CMK (cell line): ENCODE results near the gene AP1B1.

Experiments used
- DNase-seq: peaks from one replicate; pipeline ENCODE4 v3.0.0-alpha.2; 2010; ENCODE audit warnings: low read depth

Gene AP1B1

GRCh38 chr22:29331658-29332300, 56.6 kb downstream of the AP1B1 start:
- DNase-seq: no peak

GRCh38 chr22:29331213-29331612, 57.2 kb downstream of the AP1B1 start:
- DNase-seq: no peak

- DNase-seq: no peak
Measured at GRCh38 chr22:29330753-29331152, 57.6 kb downstream of the AP1B1 start.

- no peak for DNase-seq
Measured at GRCh38 chr22:29330291-29330690, 58.1 kb downstream of the AP1B1 start.

GRCh38 chr22:29329581-29329980, 58.8 kb downstream of the AP1B1 start:
- no peak for DNase-seq

- DNase-seq: no peak
Measured at GRCh38 chr22:29328566-29329500, 59.5 kb downstream of the AP1B1 start.

- no peak for DNase-seq
Measured at GRCh38 chr22:29328055-29328454, 60.3 kb downstream of the AP1B1 start.

DNA sequence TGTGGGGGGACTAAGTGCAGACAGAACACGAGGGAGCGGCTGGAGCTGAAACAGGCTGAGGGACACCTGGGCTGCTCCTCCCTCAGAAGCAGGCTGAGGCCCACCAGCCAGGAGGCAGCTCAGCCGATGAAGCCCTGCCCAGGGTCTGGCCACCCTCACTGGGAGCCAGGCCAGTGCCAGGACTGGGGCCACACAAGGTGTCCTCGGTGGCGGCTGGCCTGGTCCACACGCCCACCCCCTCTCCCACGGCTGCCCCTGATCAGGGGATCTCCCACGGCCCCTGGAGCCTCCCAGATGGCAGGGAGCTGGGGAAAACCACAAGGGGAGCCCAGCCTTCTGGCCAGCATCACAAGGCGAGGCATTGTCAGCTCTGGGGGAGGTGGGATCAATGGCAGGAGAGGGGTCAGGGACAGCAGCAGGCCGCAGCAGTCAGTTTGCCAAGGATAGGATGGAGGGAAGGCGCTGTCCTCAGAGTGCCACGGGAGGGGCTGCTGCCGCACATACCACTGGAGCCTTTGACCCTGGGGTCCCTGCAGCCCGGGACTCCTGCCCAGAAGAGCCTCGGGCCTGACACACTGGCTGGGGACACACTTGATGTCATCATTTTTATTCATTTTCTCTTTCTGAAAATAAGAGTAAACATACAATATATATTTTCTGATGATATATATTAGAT, 61.1 kb downstream of the AP1B1 start:
- no peak for DNase-seq

DNA sequence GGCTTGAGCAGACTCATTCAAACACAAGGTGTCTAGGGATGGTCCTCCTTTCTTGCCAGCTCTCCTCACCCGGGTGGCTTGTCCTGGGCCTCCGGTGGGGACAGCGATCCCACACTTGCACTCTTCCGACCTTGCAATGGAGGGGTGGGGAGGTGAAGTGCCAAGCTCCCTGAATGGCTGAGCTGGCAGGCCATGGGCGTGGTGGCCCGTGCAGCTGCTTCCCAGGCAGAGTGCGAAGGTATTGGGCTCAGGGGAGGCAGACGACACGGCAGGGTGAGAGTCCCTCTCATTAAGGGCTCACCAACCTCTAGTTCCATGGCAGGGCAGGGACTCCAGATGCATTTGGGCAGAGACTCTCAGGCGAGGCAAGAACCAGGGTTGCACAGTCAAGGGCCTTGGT, 61.9 kb downstream of the AP1B1 start:
- DNase-seq: no peak

DNA sequence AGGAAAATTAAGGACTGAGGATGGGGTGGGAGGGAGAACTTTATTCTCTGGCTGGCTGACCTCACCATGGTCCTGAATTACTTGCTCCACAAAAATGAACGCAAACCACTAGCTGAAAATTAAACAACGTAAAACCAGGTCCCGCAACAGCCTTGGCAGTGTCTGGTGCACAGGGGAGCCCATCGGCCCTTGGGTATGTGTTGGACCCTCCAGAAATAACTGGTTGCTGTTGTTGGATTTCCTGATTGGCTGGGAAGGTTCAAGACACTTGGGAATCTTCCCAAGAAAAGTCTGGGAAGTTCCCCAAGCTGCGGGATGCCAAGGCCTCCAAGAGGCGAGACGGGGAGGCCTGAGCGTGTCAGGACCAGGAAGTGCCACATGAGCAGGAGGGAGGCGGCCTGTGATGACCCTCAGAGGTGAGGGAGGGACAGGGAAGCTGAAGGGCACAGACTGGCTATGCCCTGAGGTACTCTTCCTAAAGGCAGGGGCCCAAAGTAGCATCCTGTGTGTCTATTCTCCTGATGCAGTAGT, 62.5 kb downstream of the AP1B1 start:
- DNase-seq: no peak

DNA sequence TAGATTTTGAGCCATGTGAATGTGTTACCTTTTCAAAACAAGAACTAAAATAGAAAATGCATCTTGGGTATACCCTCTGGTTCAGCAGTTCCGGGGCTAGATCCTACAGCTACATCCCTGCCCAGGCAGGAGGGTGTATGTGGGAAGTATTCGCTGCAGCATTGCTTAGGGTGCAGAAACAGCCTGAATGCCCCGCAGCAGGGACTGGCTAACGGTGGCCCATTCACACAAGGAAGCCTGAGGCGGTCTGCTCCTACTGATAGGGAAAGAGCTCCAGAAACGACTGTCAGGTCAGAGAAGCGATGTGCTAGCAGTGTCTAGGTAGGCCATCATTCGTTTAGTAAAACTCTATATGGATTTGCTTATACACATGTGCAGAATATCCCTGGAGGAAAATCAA, 63.0 kb downstream of the AP1B1 start:
- DNase-seq: no peak

GRCh38 chr22:29323641-29324040, 64.7 kb downstream of the AP1B1 start:
- no peak for DNase-seq

- DNase-seq: no peak
Measured at GRCh38 chr22:29320546-29320945, 67.8 kb downstream of the AP1B1 start.

GRCh38 chr22:29319072-29319471, 69.3 kb downstream of the AP1B1 start:
- DNase-seq: no peak

DNA sequence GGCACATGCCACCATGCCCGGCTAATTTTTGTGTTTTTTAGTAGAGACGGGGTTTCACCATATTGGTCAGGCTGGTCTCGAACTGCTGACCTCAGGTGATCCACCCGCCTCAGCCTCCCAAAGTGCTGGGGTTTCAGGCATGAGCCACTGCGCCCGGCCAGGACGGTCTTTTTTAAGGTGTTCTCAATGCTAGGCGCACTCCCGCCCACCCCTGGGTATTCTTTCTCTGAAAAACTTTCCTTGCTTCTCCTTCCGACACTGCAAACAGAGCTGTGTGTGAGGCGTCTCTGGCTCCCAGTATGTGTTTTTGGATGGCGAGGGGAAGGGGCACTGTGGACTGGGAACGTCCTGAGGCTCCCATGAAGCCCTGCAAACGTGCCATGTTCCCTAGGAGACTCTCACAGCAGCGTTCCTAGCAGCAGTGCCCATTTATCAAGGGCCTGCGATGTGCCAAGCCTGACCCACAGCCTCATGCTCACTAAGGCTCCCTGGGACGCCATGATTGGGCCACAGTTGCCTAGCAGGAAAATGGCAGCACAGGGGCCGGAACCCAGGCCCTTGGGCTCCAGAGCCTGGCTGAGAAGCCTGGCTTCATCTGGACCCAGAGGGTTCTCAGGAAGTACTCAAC, 70.4 kb downstream of the AP1B1 start:
- DNase-seq: no peak

- no peak for DNase-seq
Measured at GRCh38 chr22:29316141-29316828, 72.1 kb downstream of the AP1B1 start.

DNA sequence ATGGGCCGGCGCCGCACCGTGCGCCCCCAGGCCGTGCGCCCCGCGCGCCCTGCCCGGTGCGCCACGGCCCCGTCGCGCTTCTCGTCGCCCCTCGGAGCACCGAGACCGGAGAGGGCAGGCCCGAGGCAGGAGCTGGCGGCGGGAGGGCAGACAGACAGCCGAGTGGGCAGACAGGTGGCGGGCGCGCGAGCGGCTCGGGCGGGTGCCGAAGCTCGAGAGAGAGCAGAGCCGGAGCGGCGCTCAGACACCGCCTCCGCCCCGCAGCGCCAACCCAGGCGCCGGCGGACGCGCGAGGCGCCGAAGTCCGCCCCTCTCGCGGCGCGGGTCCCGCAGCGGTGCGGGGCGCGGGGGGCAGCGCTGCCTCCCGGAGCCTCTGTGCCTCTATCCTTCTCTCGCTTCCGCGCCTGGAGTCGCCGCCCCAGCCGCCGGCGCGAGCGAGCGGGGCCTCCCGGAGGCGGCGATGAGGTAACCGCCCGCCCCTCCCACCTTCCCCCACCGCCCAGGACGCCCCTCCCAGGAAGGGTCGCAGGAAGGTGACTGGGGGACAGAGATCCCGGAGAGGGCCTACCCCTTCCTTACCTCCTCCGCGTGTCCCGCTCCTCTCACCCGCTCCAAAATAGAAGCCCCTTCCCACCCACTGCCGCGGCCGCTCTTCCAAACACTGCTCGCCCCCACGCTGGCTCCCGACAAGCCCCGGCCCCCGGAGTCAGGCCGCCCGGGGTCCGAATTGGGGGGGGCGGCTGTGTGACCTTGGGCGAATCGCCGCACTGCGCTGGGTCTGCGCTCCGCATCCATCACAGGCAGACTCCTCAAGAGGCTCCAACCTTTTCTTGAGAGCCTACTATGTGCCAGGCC, 72.9 kb downstream of the AP1B1 start, which contains the start of gene RASL10A:
RASL10A (minus strand) TSS at position 412 of the 855 bp plus-strand sequence. CDS start 451 bp downstream, outside the sequence.
- DNase-seq: peak; percentile 45

- DNase-seq: no peak
Measured at GRCh38 chr22:29314537-29315285, 73.7 kb downstream of the AP1B1 start.

GRCh38 chr22:29313576-29314466, 74.5 kb downstream of the AP1B1 start:
- DNase-seq: no peak
